WI38 (cell line): ENCODE results near the gene PCBP3.

ENCODE experiments used
- H3K4me3 ChIP-seq: 2 replicates; pipeline ENCODE4 v1.5.1; 2011; ENCODE audit warnings: low read depth, mild to moderate bottlenecking, control low read depth, low read length
- CTCF ChIP-seq: IDR thresholded peaks from 2 replicates; pipeline ENCODE4 v1.5.1; 2012; ENCODE audit warnings: low read depth, mild to moderate bottlenecking, control low read depth, low read length

Gene PCBP3

GRCh38 chr21:45727390-45727789, 83.9 kb downstream of the PCBP3 start:
- H3K4me3 ChIP-seq: no peak overlapping the region
- TF ChIP-seq CTCF: no peak

GRCh38 chr21:45735259-45736000, 91.9 kb downstream of the PCBP3 start:
- no peak for TF ChIP-seq CTCF
- H3K4me3 ChIP-seq: no peak overlapping the region

- no peak for TF ChIP-seq CTCF
Measured at GRCh38 chr21:45736042-45736689, 92.6 kb downstream of the PCBP3 start.

GRCh38 chr21:45736690-45737484, 93.4 kb downstream of the PCBP3 start:
- no peak overlapping the region for H3K4me3 ChIP-seq
- no peak for TF ChIP-seq CTCF

More at GRCh38 chr21:45736042-45736689, 92.6 kb downstream of the PCBP3 start:
- H3K4me3 ChIP-seq: no peak overlapping the region

GRCh38 chr21:45737485-45738166, 94.1 kb downstream of the PCBP3 start:
- TF ChIP-seq CTCF: no peak
- H3K4me3 ChIP-seq: no peak overlapping the region

- no peak for TF ChIP-seq CTCF
Measured at GRCh38 chr21:45739218-45740087, 95.9 kb downstream of the PCBP3 start.

More at GRCh38 chr21:45739218-45740087, 95.9 kb downstream of the PCBP3 start:
- H3K4me3 ChIP-seq: no peak overlapping the region
